Tibial nerve (tissue), 4 donors: Measurements from ENCODE around the gene NPHP4.

Source experiments
- EP300 ChIP-seq, 2 donors: sonication (generic); formaldehyde crosslinking; IDR thresholded peaks; one replicate each; pipeline ENCODE4 v1.6.1; 2017; ENCODE audit warnings: antibody characterized with exemption in 2 of 2, mild to moderate bottlenecking in 1 of 2
- POLR2A ChIP-seq, 2 donors: fragments of 450-650 bp; IDR thresholded peaks; one replicate each; pipeline ENCODE4 v1.6.1; 2017; ENCODE audit warnings: antibody characterized with exemption in 2 of 2, mild to moderate bottlenecking in 2 of 2, moderate library complexity in 2 of 2
- TF ChIP-seq, protein P1 (sequence below), 5 experiments: fragments of 200-600 bp in 3 of 5; fragments of 450-650 bp in 2 of 5; sonication (generic) in 3 of 5; IDR thresholded peaks; one replicate each; pipeline ENCODE4 v1.5.1; 2016 to 2019; ENCODE audit warnings: antibody characterized with exemption in 5 of 5, mild to moderate bottlenecking in 3 of 5, moderate library complexity in 2 of 5

DNA sequence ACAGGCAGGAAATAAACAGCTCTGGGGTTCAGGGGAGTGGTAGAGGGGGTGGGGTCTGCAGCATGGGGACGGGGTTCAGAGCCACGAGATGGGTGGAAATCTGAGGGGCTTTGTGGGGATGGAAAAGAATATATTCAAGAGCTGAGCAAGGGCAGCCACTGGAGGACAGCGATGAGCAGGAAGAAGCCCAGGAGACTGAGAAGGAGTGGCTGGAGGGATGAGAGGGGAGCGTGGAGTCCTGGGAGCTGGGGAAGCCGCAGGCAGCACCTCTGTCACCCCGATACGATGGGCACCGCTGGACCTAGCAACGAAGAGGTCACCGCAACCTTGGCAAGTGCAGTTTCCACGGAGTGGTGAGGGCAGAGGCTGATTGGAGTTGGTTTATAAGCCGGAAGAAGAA, 43.5 kb upstream of the NPHP4 start:
- TF ChIP-seq, protein P1, sequence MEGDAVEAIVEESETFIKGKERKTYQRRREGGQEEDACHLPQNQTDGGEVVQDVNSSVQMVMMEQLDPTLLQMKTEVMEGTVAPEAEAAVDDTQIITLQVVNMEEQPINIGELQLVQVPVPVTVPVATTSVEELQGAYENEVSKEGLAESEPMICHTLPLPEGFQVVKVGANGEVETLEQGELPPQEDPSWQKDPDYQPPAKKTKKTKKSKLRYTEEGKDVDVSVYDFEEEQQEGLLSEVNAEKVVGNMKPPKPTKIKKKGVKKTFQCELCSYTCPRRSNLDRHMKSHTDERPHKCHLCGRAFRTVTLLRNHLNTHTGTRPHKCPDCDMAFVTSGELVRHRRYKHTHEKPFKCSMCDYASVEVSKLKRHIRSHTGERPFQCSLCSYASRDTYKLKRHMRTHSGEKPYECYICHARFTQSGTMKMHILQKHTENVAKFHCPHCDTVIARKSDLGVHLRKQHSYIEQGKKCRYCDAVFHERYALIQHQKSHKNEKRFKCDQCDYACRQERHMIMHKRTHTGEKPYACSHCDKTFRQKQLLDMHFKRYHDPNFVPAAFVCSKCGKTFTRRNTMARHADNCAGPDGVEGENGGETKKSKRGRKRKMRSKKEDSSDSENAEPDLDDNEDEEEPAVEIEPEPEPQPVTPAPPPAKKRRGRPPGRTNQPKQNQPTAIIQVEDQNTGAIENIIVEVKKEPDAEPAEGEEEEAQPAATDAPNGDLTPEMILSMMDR (IDR thresholded peaks at IDR 0.05), result no peak
- TF ChIP-seq EP300 (IDR thresholded peaks at IDR 0.05) (no peak), POLR2A (IDR thresholded peaks at IDR 0.05) (no peak)
